Measurements from ENCODE around the gene PDE1C. TPM values are rescaled to one million over a fixed set of nuclear protein-coding genes. Genes with fewer than 3 reads are reported as not detected.

PDE1C gene
- total and polyA plus RNA-seq, 3 donors from 2014 or later = 7.6 to 9.5 (median 9.5) TPM

GRCh38 chr7:31828520-31828919, 241.7 kb downstream of the PDE1C start:
- TF ChIP-seq POLR2A (IDR thresholded peaks at IDR 0.05) (no peak), CTCF (IDR thresholded peaks at IDR 0.05) (no peak)
- Histone ChIP-seq H3K4me3 (no peak overlapping the region), H3K36me3 (ENCODE audit: low read depth, missing control alignments) (no peaks in the 10 kb centered on the region), H3K4me1 (no peaks in the 10 kb centered on the region), H3K27me3 (no peaks in the 10 kb centered on the region), H3K9me3 (no peaks in the 10 kb centered on the region), H3K27ac (no peak overlapping the region)
- intact Hi-C loops (cut with DNase I; ENCODE audit: low total_unique reads) = no loop called here
- no peak for DNase-seq

- intact Hi-C loops (cut with DNase I; ENCODE audit: low total_unique reads) = no loop called here
- Histone ChIP-seq H3K4me3 (no peak overlapping the region), H3K4me1 (no peaks in the 10 kb centered on the region), H3K27ac (no peak overlapping the region), H3K27me3 (no peaks in the 10 kb centered on the region), H3K9me3 (no peaks in the 10 kb centered on the region), H3K36me3 (ENCODE audit: low read depth, missing control alignments) (no peaks in the 10 kb centered on the region)
- TF ChIP-seq CTCF (IDR thresholded peaks at IDR 0.05) (no peak), POLR2A (IDR thresholded peaks at IDR 0.05) (no peak)
- no peak for DNase-seq
Measured at GRCh38 chr7:31825576-31825975, 244.6 kb downstream of the PDE1C start.

- intact Hi-C loops (cut with DNase I; ENCODE audit: low total_unique reads) = no loop called here
- Histone ChIP-seq H3K27me3 (no peaks in the 10 kb centered on the region), H3K9me3 (no peaks in the 10 kb centered on the region), H3K27ac (no peak overlapping the region), H3K4me1 (no peaks in the 10 kb centered on the region), H3K4me3 (no peak overlapping the region), H3K36me3 (ENCODE audit: low read depth, missing control alignments) (no peaks in the 10 kb centered on the region)
- DNase-seq = no peak
- TF ChIP-seq CTCF (IDR thresholded peaks at IDR 0.05) (no peak), POLR2A (IDR thresholded peaks at IDR 0.05) (no peak)
- 92 to 95% methylated on average over 5 of the region's 5 CpGs for WGBS, 2 donors
Measured at GRCh38 chr7:31819031-31819430, 251.2 kb downstream of the PDE1C start.

- Histone ChIP-seq H3K27me3 (no peaks in the 10 kb centered on the region), H3K4me1 (no peaks in the 10 kb centered on the region), H3K36me3 (ENCODE audit: low read depth, missing control alignments) (no peaks in the 10 kb centered on the region), H3K9me3 (no peaks in the 10 kb centered on the region), H3K27ac (no peak overlapping the region), H3K4me3 (no peak overlapping the region)
- no peak for TF ChIP-seq POLR2A (IDR thresholded peaks at IDR 0.05)
- no peak for TF ChIP-seq CTCF (IDR thresholded peaks at IDR 0.05)
- intact Hi-C loops (cut with DNase I; ENCODE audit: low total_unique reads) = no loop called here
- 83 to 91% methylated on average over 5 of the region's 5 CpGs for WGBS, 2 donors
- DNase-seq = no peak
Measured at GRCh38 chr7:31816810-31817209, 253.4 kb downstream of the PDE1C start.

- no peak overlapping the region for H3K4me3 ChIP-seq
- no peak overlapping the region for H3K27ac ChIP-seq
- WGBS, 2 donors = 76 to 85% methylated on average over 9 of the region's 9 CpGs
- H3K9me3 ChIP-seq = no peaks in the 10 kb centered on the region
- no peaks in the 10 kb centered on the region for H3K4me1 ChIP-seq
- H3K27me3 ChIP-seq = no peaks in the 10 kb centered on the region
- DNase-seq = no peak
- no peaks in the 10 kb centered on the region for H3K36me3 ChIP-seq (ENCODE audit: low read depth, missing control alignments)
- intact Hi-C loops (cut with DNase I; ENCODE audit: low total_unique reads) = no loop called here
- TF ChIP-seq CTCF (IDR thresholded peaks at IDR 0.05) (no peak), POLR2A (IDR thresholded peaks at IDR 0.05) (no peak)
Measured at GRCh38 chr7:31815796-31816195, 254.4 kb downstream of the PDE1C start.
